NB4 (cell line): ENCODE data around the gene TIMM8A.

Source experiments
- DNase-seq: peaks from one replicate; pipeline ENCODE4 v3.0.0; 2010; ENCODE audit warnings: low read depth
- H3K4me3 ChIP-seq: one replicate; pipeline ENCODE4 v1.5.1; 2011; ENCODE audit warnings: mild to moderate bottlenecking, low read depth, low read length, moderate library complexity
- CTCF ChIP-seq: IDR thresholded peaks from one replicate; pipeline ENCODE4 v1.5.1; 2012; ENCODE audit warnings: low read depth, low read length
- MAX ChIP-seq: IDR thresholded peaks from 2 replicates; pipeline ENCODE4 v1.6.1; 2011; ENCODE audit warnings: low read depth, low read length
- MYC ChIP-seq: IDR thresholded peaks from 2 replicates; pipeline ENCODE4 v1.6.1; 2011; ENCODE audit warnings: low read depth, low read length
- POLR2A ChIP-seq: IDR thresholded peaks from 2 replicates; pipeline ENCODE4 v1.6.1; 2011; ENCODE audit warnings: mild to moderate bottlenecking; ENCODE audit not compliant: insufficient read length; ENCODE audit errors: extremely low read depth

TIMM8A gene

GRCh38 chrX:101383679-101384205 is 35.2 kb upstream of the TIMM8A start:
- TF ChIP-seq CTCF (no peak), MAX (peak; percentile 61)
- peak; percentile 51 for DNase-seq
- H3K4me3 ChIP-seq = peak overlapping the region; percentile 49

DNA sequence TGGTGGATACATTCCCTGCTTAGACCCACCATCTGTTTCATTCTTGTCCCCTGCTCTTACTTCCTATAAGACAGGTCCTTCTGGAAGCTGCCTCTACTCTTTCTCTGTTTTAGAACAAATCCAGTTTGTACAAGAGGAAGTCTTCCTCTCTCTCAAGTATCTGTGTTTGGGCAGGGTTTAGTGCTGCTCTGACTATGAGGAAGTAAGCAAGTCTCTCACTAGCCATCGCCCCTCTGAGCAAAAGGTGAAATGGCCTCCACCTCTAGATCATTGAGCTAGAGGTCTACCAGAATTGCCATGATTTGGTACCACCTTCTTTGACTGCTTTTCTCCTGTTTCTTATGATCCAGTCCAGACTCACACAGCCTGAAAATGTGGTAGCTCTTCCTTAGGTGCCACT is 29.0 kb upstream of the TIMM8A start:
- TF ChIP-seq MAX (no peak), POLR2A (no peak), CTCF (no peak), MYC (no peak)
- DNase-seq = no peak
- H3K4me3 ChIP-seq = no peak overlapping the region

GRCh38 chrX:101370888-101371504 is 22.5 kb upstream of the TIMM8A start:
- H3K4me3 ChIP-seq = no peak overlapping the region
- DNase-seq = peak; percentile 53
- TF ChIP-seq MAX (no peak), MYC (no peak), POLR2A (no peak)

DNA sequence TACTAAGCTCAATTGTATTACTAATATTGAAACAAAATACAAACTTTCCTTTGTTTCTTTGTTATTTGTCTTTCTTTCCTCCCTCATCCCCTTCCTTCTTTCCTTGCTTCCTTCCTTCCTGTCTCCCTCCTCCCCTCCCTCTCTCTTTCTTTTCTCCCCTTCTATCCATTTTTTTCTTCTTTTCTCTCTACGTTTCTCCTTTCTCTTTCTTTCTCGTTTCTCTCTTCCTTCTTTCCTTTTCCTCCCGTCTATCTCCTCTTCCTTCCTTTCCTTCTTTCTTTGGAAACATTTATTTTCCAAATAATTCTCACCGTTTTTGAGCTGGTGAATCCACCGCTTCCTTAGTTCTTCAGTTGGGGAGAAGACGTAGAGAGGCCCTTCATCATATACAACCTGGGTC is 21.1 kb upstream of the TIMM8A start:
- H3K4me3 ChIP-seq = no peak overlapping the region
- no peak for DNase-seq

DNA sequence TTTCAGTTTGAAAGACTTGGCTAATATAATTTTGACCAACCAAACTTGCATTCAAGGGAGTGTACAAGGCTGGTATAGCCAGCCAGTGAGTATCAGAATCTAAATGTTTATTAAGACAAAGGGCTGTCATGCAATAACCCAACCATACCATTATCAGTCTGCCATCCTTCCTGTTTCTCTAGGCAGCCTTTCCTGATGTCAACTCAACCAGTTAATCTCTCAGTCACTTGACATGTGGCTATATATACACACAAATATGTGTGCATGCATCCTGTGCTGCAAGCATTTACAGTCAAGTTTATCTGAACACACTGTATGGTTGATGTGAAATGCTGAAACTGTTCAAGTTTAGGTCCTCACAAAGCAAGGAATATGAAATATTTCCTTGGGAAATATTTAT is 20.3 kb upstream of the TIMM8A start:
- no peak overlapping the region for H3K4me3 ChIP-seq
- DNase-seq = no peak
- TF ChIP-seq MAX (no peak), POLR2A (no peak), CTCF (no peak), MYC (no peak)

More for the DNA sequence above, 21.1 kb upstream of the TIMM8A start:
- TF ChIP-seq MYC = no peak
- TF ChIP-seq MAX = no peak
- no peak for TF ChIP-seq POLR2A
- TF ChIP-seq CTCF = no peak

DNA sequence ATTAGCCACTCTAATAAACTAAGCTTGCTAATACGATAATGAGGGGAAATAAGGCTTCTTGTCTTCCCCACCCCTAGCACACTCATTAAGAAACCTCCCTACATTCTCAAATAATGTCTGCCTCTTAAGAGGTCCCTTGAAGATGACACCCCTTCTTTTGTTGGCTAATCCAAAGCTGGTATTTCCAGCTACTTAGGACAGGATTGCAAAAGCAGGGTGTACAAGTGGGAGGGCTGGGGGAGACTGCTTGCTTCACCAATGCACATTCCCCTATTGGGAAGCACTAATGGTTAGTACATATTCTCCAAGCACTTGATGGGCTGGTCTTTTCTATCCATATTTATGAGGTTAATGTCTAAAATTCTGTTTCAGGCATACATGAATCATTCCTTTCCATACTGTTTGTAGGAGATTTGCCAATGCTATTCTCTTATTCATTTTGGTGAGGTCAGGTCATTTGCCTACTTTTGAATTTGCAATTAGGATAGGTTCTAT is 16.8 kb upstream of the TIMM8A start:
- TF ChIP-seq MAX = no peak
- no peak for TF ChIP-seq POLR2A
- no peak for TF ChIP-seq CTCF
- no peak overlapping the region for H3K4me3 ChIP-seq
- no peak for DNase-seq
